Measurements from ENCODE around the gene RFC1. TPM values are rescaled to one million over a fixed set of nuclear protein-coding genes. Genes with fewer than 3 reads are reported as not detected.

Gene RFC1
- total and polyA plus RNA-seq, 9 of the 15 experiments (the other 6 are each of a cell fraction or from before 2014, with no cell fraction given) = 16.8 to 85.6 (median 45.2) TPM

DNA sequence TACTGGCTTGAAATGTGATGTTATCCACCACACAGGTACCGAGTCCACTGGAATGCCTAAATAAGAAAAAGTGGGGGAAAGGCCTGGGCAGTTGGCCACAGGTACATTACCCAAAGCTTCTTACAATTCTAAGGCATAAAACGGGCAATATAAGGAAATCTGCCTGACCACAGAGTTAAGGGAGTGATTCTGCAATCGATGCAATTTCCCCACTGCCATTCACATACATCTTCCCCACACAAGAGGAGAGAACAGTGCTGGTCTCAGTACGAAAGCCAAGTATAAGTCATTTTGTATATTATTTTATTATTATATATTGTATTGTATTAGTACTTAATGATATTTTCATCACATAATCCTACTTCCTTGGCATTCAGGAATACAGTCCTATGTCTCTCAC is 30.6 kb downstream of the RFC1 start (continued):
- TF ChIP-seq ZNF253 (CRISPR knock-in tag; conservative IDR thresholded peaks at IDR 0.05) (no peak), POLR3A (IDR thresholded peaks at IDR 0.05; ENCODE audit: borderline replicate concordance, extremely low read depth, insufficient read depth, insufficient read length) (no peak), SMAD3 (CRISPR knock-in tag; conservative IDR thresholded peaks at IDR 0.05) (no peak), ZNF583 (CRISPR knock-in tag; IDR thresholded peaks at IDR 0.05) (no peak), ZKSCAN1 (IDR thresholded peaks at IDR 0.05; ENCODE audit: low read depth, low read length) (no peak), KDM5B (IDR thresholded peaks at IDR 0.05; ENCODE audit: insufficient replicate concordance, low read depth, low read length) (no peak)

DNA sequence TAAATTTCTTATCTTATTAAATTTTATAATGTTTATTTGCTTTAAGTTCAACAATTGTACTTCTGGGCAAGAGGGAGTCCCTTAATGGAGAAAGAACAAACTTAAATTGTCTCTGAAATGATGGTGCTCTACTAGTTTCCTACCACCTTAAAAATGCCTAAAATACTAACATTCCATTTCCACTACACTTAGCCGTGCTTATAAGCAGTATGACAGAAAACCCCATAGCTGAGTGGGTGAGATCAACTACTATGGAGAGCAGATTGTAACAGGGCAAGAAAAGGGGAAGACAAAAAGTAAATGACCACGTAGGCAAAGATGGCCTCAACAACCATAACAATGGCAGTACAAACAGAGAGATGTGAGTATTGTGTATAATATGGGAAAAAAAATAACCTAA is 35.0 kb downstream of the RFC1 start:
- peaks cover 19% of the 10 kb centered on the region; the same call in 2 of the 3 replicates for H3K36me3 ChIP-seq (ENCODE audit: control insufficient read depth, insufficient read depth, low read length)
- CTCF ChIA-PET (ENCODE audit: low intra/inter-chr PET ratio) = interaction anchor here (0.6 kb wide), 1 partner anchor 68 kb away, joined by 3 read pairs; no protein-coding TSS in a partner anchor
- POLR2A ChIA-PET = interaction anchor here (1.2 kb wide), 1 partner anchor 11 kb away, joined by 3 read pairs; no protein-coding TSS in a partner anchor
- no peak overlapping the region for H3K9ac ChIP-seq (ENCODE audit: insufficient read depth in 1 of 2, low read depth in 2 of 2, low read length in 2 of 2)
- no peak overlapping the region for H2AFZ ChIP-seq (ENCODE audit: low read depth, low read length)
- DNase-seq (ENCODE audit: extremely low read depth in 1 of 4, low spot score in 3 of 4) = no peak
- H3K4me3 ChIP-seq = no peak overlapping the region
- no peak overlapping the region for H3K27ac ChIP-seq (ENCODE audit: extremely low read depth, low read depth, low read length)
- H3K9me1 ChIP-seq (ENCODE audit: control insufficient read depth, insufficient read depth, low read length) = no peaks in the 10 kb centered on the region
- H3K9me3 ChIP-seq (replicated peaks; ENCODE audit: control insufficient read depth, insufficient read depth, low read depth, low read length) = no peaks in the 10 kb centered on the region
- WGBS (ENCODE audit: insufficient coverage, low coverage, missing lambda C conversion rate) = 64% methylated on average over 2 of the region's 2 CpGs
- H4K20me1 ChIP-seq (replicated peaks; ENCODE audit: control insufficient read depth, insufficient read depth, low read length) = no peaks in the 10 kb centered on the region
- in situ Hi-C loops (cut with MboI) (no loop called here), intact Hi-C loops (cut with micrococcal nuclease) (no loop called here)
- H3K27me3 ChIP-seq (ENCODE audit: control insufficient read depth in 2 of 2, insufficient read depth in 2 of 2, low read length in 2 of 2) = no peaks in the 10 kb centered on the region
- peaks cover 0 to 7% of the 10 kb centered on the region in 2 experiments; a peak in 2 of 5 replicates for H3K4me1 ChIP-seq (replicated peaks in 1 of 2; ENCODE audit: control insufficient read depth in 2 of 2, insufficient read depth in 2 of 2, low read length in 2 of 2)
- no TSS peak for BruUV-seq (replicated peaks)
- peaks cover 50% of the 10 kb centered on the region for H3K79me2 ChIP-seq (ENCODE audit: control insufficient read depth, insufficient read depth, low read length)
- H3K4me2 ChIP-seq (ENCODE audit: insufficient read depth, low read length) = no peak overlapping the region
- ATAC-seq = no peak
- no peak for FAIRE-seq
- TF ChIP-seq HDAC3 (IDR thresholded peaks at IDR 0.05; ENCODE audit: borderline replicate concordance, partially characterized antibody) (no peak), ZSCAN29 (IDR thresholded peaks at IDR 0.05) (no peak), ARNT (IDR thresholded peaks at IDR 0.05) (no peak), CREB3L1 (IDR thresholded peaks at IDR 0.05; ENCODE audit: borderline replicate concordance, low read depth) (no peak), TOE1 (IDR thresholded peaks at IDR 0.05; ENCODE audit: borderline replicate concordance) (no peak), TOE1 (CRISPR knock-in tag; IDR thresholded peaks at IDR 0.05; ENCODE audit: borderline replicate concordance, low read depth) (no peak), HDAC8 (tag; IDR thresholded peaks at IDR 0.05) (no peak)
